ENCODE measurements around the gene DDX20.
A peak's percentile ranks its signal among the peaks of the same experiment; 100 is the strongest.

DDX20 gene

GRCh38 chr1:111751906-111752575 is 3.7 kb upstream of the DDX20 start:
- DNase-seq, result no peak

- DNase-seq, result no peak
These were observed 744 bp upstream of the DDX20 start for GRCh38 chr1:111754984-111755330.

GRCh38 chr1:111756124-111756513 is 418 bp downstream of the DDX20 start:
- DNase-seq, result no peak

GRCh38 chr1:111758373-111758772 is 2.7 kb downstream of the DDX20 start:
- no peak for DNase-seq

GRCh38 chr1:111761717-111762116 is 6.0 kb downstream of the DDX20 start:
- no peak for DNase-seq

DNA sequence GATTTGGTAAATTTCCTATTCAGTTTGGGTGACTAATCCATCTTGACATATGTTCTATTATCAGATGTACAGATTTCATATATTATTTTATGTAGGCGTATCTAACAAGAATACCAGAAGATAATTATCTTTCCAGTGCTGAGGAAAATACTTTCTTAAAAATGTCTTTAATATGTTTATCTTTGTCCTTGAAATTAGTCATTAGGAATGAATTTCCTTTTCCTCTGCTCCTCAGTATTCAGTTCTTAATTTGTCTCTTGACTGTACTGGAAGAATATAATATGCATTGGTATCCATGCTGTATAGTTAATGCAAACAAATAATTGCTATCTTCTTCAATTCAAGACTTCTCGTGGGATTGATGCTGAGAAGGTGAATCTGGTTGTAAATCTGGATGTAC is 6.6 kb downstream of the DDX20 start:
- DNase-seq, result no peak

DNA sequence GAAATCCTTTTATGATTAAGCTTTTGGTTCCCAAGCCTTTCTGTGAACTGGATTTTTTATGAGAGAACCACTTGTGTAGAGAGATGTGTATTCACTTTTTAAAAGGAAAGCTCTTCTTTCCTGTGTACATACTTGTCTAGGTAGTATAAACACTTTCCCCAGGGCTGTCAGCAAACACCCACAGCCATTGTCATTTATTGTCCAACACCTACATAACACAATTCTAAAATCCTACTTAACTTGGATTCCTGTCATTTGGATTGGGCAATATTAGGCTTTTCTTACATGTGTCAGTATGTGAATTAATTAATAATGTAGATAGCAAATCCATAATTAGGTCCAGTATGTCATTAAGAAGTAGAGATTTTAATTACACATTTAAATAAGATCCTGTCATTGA is 12.3 kb downstream of the DDX20 start:
- no peak for DNase-seq

GRCh38 chr1:111768625-111769024 is 12.9 kb downstream of the DDX20 start:
- DNase-seq, result no peak

DNA sequence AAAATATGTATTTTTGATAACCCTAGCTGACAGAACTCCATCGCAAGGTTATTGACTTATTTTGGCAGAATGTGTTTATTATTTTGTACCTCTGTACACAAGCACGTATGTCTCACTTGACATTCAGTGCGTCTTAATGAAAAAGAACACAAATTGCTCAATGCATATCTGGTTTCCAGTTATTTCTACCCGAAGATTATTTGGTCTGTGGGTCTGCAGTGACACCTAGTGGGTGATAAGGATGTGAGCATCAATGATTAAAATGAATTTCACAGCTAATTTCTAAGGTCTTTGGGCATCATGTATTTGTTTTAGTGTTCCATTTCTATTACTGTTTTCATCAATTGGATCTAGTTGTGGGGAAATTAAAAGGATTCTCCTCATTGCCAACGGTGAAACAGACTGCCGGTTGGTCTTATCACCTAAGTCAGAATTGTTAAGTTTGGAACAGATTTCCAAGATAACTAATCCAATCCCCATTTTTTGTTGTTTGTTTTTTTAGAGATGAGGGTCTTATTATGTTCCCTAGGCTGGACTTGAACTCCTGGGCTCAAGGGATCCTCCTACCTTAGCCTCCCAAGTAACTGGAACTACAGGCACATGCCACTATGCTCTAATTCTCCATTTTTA is 13.9 kb downstream of the DDX20 start:
- DNase-seq, result no peak

DNA sequence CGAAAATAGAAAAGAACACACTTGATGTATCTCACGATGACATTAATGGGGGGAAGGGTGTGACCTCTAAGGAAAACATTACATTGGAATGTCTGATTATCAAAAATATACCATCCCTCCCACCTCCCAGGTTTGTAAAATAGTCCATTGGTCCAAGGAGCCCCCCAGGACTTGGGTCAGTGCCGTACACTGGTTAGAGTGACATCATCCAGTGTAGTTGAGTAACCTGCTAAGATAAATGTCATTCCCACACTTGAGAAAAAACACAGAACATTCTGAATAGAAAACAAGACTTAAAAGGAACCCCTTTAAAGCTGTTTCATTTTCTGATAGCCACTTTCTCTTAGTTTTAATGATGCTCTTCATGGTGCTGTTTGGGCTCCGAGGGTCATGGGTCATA is 15.2 kb downstream of the DDX20 start:
- DNase-seq, result no peak

GRCh38 chr1:111775966-111776365 is 20.3 kb downstream of the DDX20 start:
- DNase-seq, result no peak

- no peak for DNase-seq
These were observed 20.7 kb downstream of the DDX20 start for GRCh38 chr1:111776391-111776790.

- no peak for DNase-seq
These were observed 21.2 kb downstream of the DDX20 start for GRCh38 chr1:111776861-111777260.

DNA sequence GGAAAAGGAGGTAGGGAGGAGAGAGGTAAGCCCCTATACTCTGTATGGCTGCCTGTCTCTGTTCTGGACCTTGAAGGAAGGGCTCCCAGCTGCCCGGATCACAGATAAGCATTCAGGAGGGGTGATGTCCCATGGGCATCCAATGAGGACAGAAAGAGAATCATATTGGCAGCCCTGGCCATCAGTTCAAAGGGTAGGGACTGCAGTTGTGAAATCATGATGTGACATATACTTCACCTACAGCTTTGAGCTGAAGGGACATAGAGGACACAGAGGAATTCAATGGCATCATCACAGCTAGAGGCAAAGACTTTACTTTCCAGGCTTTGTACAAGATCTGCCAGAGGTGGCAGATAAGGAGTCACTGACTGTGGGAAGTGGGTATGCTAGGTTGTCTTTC is 21.6 kb downstream of the DDX20 start:
- DNase-seq, result no peak

- DNase-seq, result no peak
These were observed 22.4 kb downstream of the DDX20 start for GRCh38 chr1:111778066-111778465.

- no peak for DNase-seq
These were observed 22.9 kb downstream of the DDX20 start for GRCh38 chr1:111778541-111779051.

DNA sequence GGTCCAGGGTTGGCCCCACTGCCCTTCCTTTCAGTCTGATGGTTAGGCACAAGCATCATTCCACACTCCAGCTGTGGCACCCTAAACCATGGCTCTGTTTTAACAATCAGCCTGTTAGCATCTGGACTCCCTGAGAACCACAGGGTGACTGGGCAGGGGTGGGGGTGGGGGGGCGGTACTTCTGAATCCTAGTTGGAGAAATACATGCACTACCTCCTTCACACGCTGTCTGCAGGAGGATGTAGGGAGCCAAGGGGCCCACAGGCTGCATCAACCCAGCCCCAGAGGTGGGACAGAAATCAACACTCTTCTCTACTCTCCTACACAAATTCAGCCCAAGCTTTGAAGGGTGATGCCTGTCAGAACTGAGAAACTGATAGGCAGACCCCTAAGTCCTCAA is 23.8 kb downstream of the DDX20 start:
- no peak for DNase-seq

GRCh38 chr1:111784273-111784901 is 28.7 kb downstream of the DDX20 start:
- DNase-seq, result no peak

GRCh38 chr1:111786669-111787207 is 31.0 kb downstream of the DDX20 start:
- no peak for DNase-seq

DNA sequence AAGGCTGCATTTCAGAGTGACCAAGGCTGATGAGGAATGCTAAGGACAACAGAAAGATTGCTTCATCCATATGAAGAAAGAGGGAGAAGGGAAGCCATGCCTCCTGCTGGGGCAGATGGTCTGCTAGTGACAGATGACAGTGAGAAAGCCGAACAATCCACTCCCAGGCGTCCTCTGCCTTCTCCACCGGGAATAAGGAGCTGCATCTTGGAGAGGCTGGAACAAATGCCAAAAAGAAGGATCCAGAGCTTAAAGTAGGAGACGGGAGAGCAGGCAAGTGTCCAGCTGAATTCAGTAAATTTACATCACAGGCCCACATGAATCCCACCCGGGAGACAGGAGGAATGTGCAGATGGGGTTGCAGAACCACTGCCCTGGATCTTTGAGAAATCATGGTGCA is 33.4 kb downstream of the DDX20 start:
- DNase-seq, result no peak

GRCh38 chr1:111789666-111790316 is 34.1 kb downstream of the DDX20 start:
- no peak for DNase-seq

DNA sequence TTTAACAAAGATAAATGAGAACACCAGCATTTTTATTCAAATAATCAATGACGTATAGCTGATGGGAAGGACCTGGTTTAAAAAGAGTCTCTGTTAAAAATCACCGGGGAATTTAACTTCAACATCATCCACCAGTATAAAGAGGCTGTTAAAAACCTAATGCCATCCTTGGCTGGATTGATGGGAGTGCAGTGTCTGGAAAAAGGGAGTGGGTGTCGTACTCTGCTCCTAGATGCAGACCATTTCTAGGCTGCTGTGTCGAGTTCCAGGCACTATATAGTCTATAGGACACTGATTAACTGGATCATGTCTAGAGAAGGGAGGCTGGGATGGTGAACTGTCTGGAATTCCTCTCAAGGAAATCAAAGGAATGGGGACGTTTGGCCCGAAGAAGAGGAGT is 36.1 kb downstream of the DDX20 start:
- DNase-seq, result no peak

DNA sequence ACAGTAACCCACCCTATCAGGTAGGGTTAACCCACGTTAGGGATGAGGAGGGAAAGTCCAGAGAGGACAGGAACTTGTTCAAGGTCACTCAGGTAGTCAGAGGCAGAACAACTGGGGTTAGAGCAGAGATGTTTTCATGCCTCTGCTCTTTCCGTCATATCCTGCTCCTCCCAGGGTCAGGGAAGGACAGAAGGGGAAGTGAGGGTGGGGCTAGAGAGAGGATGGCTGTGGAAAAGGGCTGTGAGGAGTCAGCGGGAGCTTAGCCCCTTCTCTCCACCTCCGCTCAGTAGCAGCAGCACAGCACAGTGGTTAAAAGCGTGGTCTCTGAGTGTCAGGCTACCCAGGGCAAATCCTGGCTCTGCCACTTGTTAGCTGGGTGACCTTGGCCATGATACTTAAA is 36.5 kb downstream of the DDX20 start:
- DNase-seq, result no peak

DNA sequence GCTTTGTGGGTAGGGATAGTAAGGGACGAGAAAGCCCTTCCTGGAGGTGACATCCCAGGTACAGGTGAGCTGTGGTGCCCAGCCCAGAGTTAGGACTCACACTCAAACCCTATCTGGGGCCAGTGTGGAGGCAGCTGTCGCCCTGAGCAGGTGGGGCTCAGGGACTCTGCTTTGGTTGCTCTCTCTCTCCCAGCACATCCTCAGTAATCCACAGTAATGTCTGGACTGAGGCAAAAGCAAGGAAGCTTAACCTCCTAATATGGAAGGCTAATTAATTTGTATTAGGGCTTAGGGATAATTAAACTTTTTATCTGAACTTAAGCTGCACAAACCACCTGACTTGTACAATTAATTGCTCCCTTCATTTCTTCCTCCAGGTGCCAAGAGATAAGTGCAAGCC is 38.2 kb downstream of the DDX20 start:
- DNase-seq, result peak; percentile 6

Measured in right forelimb (tissue), 1 donor.